ENCODE results near the gene JPT1. TPM values are rescaled to one million over a fixed set of nuclear protein-coding genes. Genes with fewer than 3 reads are reported as not detected.

The JPT1 gene
- total RNA-seq, 1 donor from 2014 or later, result 642 TPM

DNA sequence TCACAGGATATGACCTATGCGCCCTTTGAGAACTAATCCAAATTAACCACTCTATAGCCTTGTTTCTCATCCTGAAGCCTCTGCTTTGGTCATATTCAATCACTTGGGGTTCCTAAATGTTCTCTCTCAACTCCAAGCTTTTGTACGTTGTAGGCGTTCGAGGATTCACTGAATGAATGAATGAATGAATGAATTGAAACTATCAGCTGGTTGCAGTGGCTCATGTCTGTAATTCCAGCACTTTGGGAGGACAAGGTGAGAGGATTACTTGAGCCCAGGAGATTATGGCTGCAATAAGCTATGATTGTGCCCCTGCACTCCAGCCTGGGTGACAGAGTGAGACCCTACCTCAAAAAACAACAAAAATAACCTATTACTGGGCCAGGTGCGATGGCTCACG is 34.3 kb upstream of the JPT1 start:
- peaks cover 7% of the 10 kb centered on the region for H3K27me3 Mint-ChIP-seq (ENCODE audit: unreplicated experiment)
- H3K27ac Mint-ChIP-seq (ENCODE audit: unreplicated experiment), result no peak overlapping the region
- peaks cover 6% of the 10 kb centered on the region for H3K4me1 Mint-ChIP-seq (ENCODE audit: low read depth, unreplicated experiment)
- no peak overlapping the region for H3K4me3 Mint-ChIP-seq (ENCODE audit: unreplicated experiment)
- TF ChIP-seq, protein P1, sequence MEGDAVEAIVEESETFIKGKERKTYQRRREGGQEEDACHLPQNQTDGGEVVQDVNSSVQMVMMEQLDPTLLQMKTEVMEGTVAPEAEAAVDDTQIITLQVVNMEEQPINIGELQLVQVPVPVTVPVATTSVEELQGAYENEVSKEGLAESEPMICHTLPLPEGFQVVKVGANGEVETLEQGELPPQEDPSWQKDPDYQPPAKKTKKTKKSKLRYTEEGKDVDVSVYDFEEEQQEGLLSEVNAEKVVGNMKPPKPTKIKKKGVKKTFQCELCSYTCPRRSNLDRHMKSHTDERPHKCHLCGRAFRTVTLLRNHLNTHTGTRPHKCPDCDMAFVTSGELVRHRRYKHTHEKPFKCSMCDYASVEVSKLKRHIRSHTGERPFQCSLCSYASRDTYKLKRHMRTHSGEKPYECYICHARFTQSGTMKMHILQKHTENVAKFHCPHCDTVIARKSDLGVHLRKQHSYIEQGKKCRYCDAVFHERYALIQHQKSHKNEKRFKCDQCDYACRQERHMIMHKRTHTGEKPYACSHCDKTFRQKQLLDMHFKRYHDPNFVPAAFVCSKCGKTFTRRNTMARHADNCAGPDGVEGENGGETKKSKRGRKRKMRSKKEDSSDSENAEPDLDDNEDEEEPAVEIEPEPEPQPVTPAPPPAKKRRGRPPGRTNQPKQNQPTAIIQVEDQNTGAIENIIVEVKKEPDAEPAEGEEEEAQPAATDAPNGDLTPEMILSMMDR (IDR thresholded peaks at IDR 0.05; ENCODE audit: partially characterized antibody, unreplicated experiment), result no peak
- H3K36me3 Mint-ChIP-seq (ENCODE audit: unreplicated experiment), result no peaks in the 10 kb centered on the region
- peaks cover 6% of the 10 kb centered on the region for H3K9me3 Mint-ChIP-seq (ENCODE audit: unreplicated experiment)
- no peak for DNase-seq

DNA sequence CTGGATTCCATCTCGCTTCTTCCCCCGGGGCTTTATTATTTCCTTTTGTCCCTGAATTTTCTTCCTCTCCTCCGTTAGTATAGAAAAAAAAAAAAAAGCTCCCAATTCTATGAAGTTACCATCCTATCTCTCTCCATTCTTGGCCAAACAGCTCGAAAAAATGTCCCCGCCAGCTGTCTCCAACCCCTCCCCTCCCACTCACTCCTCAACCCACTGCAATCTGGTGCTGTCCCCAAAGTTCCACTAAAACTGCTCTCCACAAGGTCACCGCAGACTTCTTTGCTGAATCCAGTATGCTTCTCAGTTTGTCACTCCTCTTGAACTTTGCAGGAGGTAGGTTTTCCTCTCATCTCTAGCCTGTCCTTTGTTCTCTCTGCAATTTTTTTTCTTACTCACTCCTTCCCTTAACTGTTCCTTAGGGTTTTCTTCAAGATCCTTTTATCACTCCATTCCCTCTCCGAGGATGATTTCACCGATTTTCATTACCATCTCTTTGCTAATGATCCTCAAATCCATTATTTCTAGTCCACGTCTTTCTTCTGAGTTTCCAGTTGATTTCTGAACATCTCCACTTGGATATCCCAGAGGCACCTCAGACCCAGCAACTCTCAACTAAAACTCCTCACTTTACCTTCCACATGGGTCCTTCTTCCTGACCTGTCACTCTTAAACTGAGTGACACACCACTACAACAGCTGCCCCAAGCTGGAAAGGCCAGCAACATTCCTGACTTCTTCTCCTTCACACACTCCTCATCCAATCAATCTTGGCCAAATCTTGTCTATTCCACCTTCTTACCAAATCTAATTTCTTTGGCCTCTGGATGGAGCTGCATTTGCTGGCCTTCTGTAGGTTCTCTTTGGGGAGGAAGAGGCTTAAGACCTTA is 29.9 kb upstream of the JPT1 start:
- H3K27ac Mint-ChIP-seq (ENCODE audit: unreplicated experiment), result peak overlapping the region; percentile 90
- DNase-seq, result no peak
- H3K36me3 Mint-ChIP-seq (ENCODE audit: unreplicated experiment), result no peaks in the 10 kb centered on the region
- H3K4me3 Mint-ChIP-seq (ENCODE audit: unreplicated experiment), result peak overlapping the region; percentile 73
- H3K27me3 Mint-ChIP-seq (ENCODE audit: unreplicated experiment), result peaks cover 11% of the 10 kb centered on the region
- TF ChIP-seq, protein P1 (IDR thresholded peaks at IDR 0.05; ENCODE audit: partially characterized antibody, unreplicated experiment), result no peak
- H3K9me3 Mint-ChIP-seq (ENCODE audit: unreplicated experiment), result peaks cover 16% of the 10 kb centered on the region
- peaks cover 12% of the 10 kb centered on the region for H3K4me1 Mint-ChIP-seq (ENCODE audit: low read depth, unreplicated experiment)

DNA sequence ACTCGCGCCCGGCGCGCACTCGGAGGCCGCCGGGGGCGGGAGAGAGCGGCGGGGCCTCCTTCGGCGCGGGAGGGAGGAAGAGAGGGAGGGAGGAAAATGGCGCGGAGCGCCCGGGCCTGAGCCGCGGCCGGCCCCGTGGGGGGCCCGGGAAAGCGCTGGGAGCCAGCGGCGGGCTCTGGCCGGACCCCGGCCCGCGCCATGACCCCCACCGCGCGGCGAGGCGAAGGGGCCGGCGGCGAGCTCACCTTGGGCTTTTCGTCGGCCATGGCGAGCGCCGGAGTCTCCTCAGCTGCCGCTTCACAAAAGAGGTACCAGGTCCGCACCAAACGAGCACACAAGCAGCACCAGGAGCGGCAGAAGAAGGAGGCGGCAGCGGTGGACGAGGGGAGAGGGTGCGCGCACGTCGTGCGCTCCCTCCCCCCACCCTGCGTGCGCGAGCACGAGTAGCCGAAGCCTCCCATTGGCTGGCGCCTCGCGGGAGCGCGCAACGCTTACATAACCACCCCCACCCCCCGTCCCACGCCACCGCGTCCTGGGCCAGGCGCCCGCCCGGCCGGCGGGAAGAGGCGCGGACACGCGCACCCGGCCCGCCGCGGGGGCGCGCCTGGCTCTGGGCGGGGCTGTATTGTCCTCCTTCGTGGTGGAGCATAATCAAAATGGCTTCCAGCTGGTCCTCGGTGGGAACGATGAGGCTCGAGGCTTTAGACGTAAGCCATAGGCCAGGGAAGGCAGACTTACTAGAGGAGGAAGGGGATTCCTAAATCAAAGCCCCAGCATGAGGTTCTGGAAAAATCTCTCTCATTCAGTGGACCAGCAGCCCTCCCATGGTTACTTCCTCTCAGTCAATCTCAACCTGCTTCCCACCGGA is 28.5 kb upstream of the JPT1 start, which contains the start of gene SUMO2:
Gene SUMO2 (minus strand): TSS at position 391 of the 868 bp plus-strand sequence. CDS start 125 bp downstream, at position 266.
- Mint-ChIP-seq H3K27me3 (ENCODE audit: unreplicated experiment) (peaks cover 11% of the 10 kb centered on the region), H3K36me3 (ENCODE audit: unreplicated experiment) (no peaks in the 10 kb centered on the region), H3K4me1 (ENCODE audit: low read depth, unreplicated experiment) (peaks cover 12% of the 10 kb centered on the region), H3K4me3 (ENCODE audit: unreplicated experiment) (peak within 1 kb of the TSS; percentile 98), H3K27ac (ENCODE audit: unreplicated experiment) (peak within 1 kb of the TSS; percentile 90), H3K9me3 (ENCODE audit: unreplicated experiment) (peaks cover 16% of the 10 kb centered on the region)
- peak; percentile 95 for DNase-seq
- TF ChIP-seq, protein P1 (IDR thresholded peaks at IDR 0.05; ENCODE audit: partially characterized antibody, unreplicated experiment), result peak; percentile 26

DNA sequence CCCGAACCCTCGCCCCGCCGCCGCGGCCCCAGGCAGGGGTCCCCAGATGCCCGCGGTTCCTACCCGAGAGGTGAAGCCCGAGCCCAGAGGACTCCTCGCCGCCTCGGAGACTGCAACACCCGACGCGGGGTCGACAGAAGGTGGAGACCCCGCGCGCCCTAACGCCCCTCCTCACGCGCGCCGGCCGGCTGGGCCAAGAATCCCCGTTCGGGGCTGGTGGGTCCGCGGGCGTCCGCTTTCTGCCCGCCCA is 27.9 kb upstream of the JPT1 start:
- H3K9me3 Mint-ChIP-seq (ENCODE audit: unreplicated experiment), result peaks cover 16% of the 10 kb centered on the region
- H3K27me3 Mint-ChIP-seq (ENCODE audit: unreplicated experiment), result peaks cover 11% of the 10 kb centered on the region

More for the DNA sequence above, 27.9 kb upstream of the JPT1 start:
- peak; percentile 61 for DNase-seq
- peak overlapping the region; percentile 98 for H3K4me3 Mint-ChIP-seq (ENCODE audit: unreplicated experiment)
- H3K4me1 Mint-ChIP-seq (ENCODE audit: low read depth, unreplicated experiment), result peaks cover 12% of the 10 kb centered on the region
- H3K36me3 Mint-ChIP-seq (ENCODE audit: unreplicated experiment), result no peaks in the 10 kb centered on the region
- H3K27ac Mint-ChIP-seq (ENCODE audit: unreplicated experiment), result no peak overlapping the region
- TF ChIP-seq, protein P1 (IDR thresholded peaks at IDR 0.05; ENCODE audit: partially characterized antibody, unreplicated experiment), result no peak
